Measurements from ENCODE around the gene ANKRD13B.
A peak's percentile ranks its signal among the peaks of the same experiment; 100 is the strongest.

ANKRD13B gene

GRCh38 chr17:29629839-29630238 lies 36.9 kb downstream of the ANKRD13B start:
- peaks cover 82% of the 10 kb centered on the region for H3K36me3 ChIP-seq
- no peaks in the 10 kb centered on the region for H3K27me3 ChIP-seq
- H3K27ac ChIP-seq, result no peak overlapping the region
- peaks cover 22% of the 10 kb centered on the region; the same call in 1 of the 2 replicates for H3K4me1 ChIP-seq
- H3K9me3 ChIP-seq, result no peaks in the 10 kb centered on the region
- H3K4me3 ChIP-seq, result no peak overlapping the region
- H4K20me1 ChIP-seq, result peaks cover 76% of the 10 kb centered on the region
- no peak overlapping the region for H3K9ac ChIP-seq
- TF ChIP-seq Cebpa-rat (IDR thresholded peaks at IDR 0.05), result no peak
- no peak overlapping the region for H3K4me2 ChIP-seq

- Histone ChIP-seq H3K9ac (no peak overlapping the region), H3K36me3 (peaks cover 84% of the 10 kb centered on the region), H3K4me2 (no peak overlapping the region), H4K20me1 (peaks cover 76% of the 10 kb centered on the region), H3K4me1 (peaks cover 17% of the 10 kb centered on the region; the same call in 1 of the 2 replicates), H3K27ac (no peak overlapping the region), H3K9me3 (no peaks in the 10 kb centered on the region), H3K27me3 (no peaks in the 10 kb centered on the region), H3K4me3 (no peak overlapping the region)
- no peak for TF ChIP-seq Cebpa-rat (IDR thresholded peaks at IDR 0.05)
Measured at GRCh38 chr17:29630630-29631193, 37.8 kb downstream of the ANKRD13B start.

GRCh38 chr17:29633886-29634285 lies 41.0 kb downstream of the ANKRD13B start:
- Histone ChIP-seq H3K9me3 (no peaks in the 10 kb centered on the region), H3K4me3 (no peak overlapping the region), H3K4me1 (peaks cover 19% of the 10 kb centered on the region), H3K27me3 (no peaks in the 10 kb centered on the region), H4K20me1 (peaks cover 48% of the 10 kb centered on the region), H3K4me2 (no peak overlapping the region), H3K27ac (no peak overlapping the region), H3K9ac (no peak overlapping the region), H3K36me3 (peaks cover 89% of the 10 kb centered on the region)
- TF ChIP-seq Cebpa-rat (IDR thresholded peaks at IDR 0.05), result no peak

- H3K4me1 ChIP-seq, result peaks cover 68% of the 10 kb centered on the region
- peak overlapping the region; percentile 43 for H3K4me3 ChIP-seq
- peak overlapping the region; percentile 68 for H3K9ac ChIP-seq
- H4K20me1 ChIP-seq, result no peaks in the 10 kb centered on the region
- peaks cover 43% of the 10 kb centered on the region for H3K36me3 ChIP-seq
- H3K9me3 ChIP-seq, result no peaks in the 10 kb centered on the region
- no peak for TF ChIP-seq Cebpa-rat (IDR thresholded peaks at IDR 0.05)
- peak overlapping the region; percentile 82 for H3K27ac ChIP-seq
- H3K4me2 ChIP-seq, result peak overlapping the region; percentile 91
- H3K27me3 ChIP-seq, result no peaks in the 10 kb centered on the region
Measured at GRCh38 chr17:29640413-29640812, 47.5 kb downstream of the ANKRD13B start.

- no peak for TF ChIP-seq Cebpa-rat (IDR thresholded peaks at IDR 0.05)
- Histone ChIP-seq H3K4me2 (peak overlapping the region; percentile 91), H3K4me1 (peaks cover 74% of the 10 kb centered on the region), H4K20me1 (no peaks in the 10 kb centered on the region), H3K9ac (peak overlapping the region; percentile 68), H3K9me3 (no peaks in the 10 kb centered on the region), H3K36me3 (peaks cover 43% of the 10 kb centered on the region), H3K27me3 (no peaks in the 10 kb centered on the region), H3K4me3 (peak overlapping the region; percentile 43), H3K27ac (peak overlapping the region; percentile 82)
Measured at GRCh38 chr17:29640981-29641642, 48.2 kb downstream of the ANKRD13B start.

- Histone ChIP-seq H3K9me3 (no peaks in the 10 kb centered on the region), H3K36me3 (peaks cover 44% of the 10 kb centered on the region), H3K4me3 (no peak overlapping the region), H3K9ac (peak overlapping the region; percentile 68), H3K4me2 (peak overlapping the region; percentile 91), H3K4me1 (peaks cover 74% of the 10 kb centered on the region), H3K27ac (peak overlapping the region; percentile 82), H3K27me3 (no peaks in the 10 kb centered on the region), H4K20me1 (no peaks in the 10 kb centered on the region)
- no peak for TF ChIP-seq Cebpa-rat (IDR thresholded peaks at IDR 0.05)
Measured at GRCh38 chr17:29642171-29642611, 49.3 kb downstream of the ANKRD13B start.

GRCh38 chr17:29643817-29644160 lies 50.9 kb downstream of the ANKRD13B start:
- Histone ChIP-seq H4K20me1 (no peaks in the 10 kb centered on the region), H3K4me2 (peak overlapping the region; percentile 91), H3K9ac (peak overlapping the region; percentile 68), H3K9me3 (no peaks in the 10 kb centered on the region), H3K4me1 (peaks cover 69% of the 10 kb centered on the region), H3K36me3 (peaks cover 52% of the 10 kb centered on the region), H3K4me3 (no peak overlapping the region), H3K27me3 (no peaks in the 10 kb centered on the region), H3K27ac (peak overlapping the region; percentile 82)
- no peak for TF ChIP-seq Cebpa-rat (IDR thresholded peaks at IDR 0.05)

- TF ChIP-seq Cebpa-rat (IDR thresholded peaks at IDR 0.05), result no peak
Measured at GRCh38 chr17:29645515-29646051, 52.7 kb downstream of the ANKRD13B start.

GRCh38 chr17:29648005-29648404 lies 55.1 kb downstream of the ANKRD13B start:
- Histone ChIP-seq H3K36me3 (peaks cover 93% of the 10 kb centered on the region), H3K4me2 (no peak overlapping the region), H3K9ac (no peak overlapping the region), H3K4me1 (peaks cover 27% of the 10 kb centered on the region), H3K4me3 (no peak overlapping the region), H3K9me3 (no peaks in the 10 kb centered on the region), H3K27ac (no peak overlapping the region), H3K27me3 (no peaks in the 10 kb centered on the region), H4K20me1 (no peaks in the 10 kb centered on the region)
- no peak for TF ChIP-seq Cebpa-rat (IDR thresholded peaks at IDR 0.05)

More at GRCh38 chr17:29645515-29646051, 52.7 kb downstream of the ANKRD13B start:
- Histone ChIP-seq H3K27ac (no peak overlapping the region), H3K9ac (no peak overlapping the region), H3K4me3 (no peak overlapping the region), H3K4me2 (no peak overlapping the region), H3K36me3 (peaks cover 70% of the 10 kb centered on the region), H3K4me1 (peaks cover 51% of the 10 kb centered on the region), H3K27me3 (no peaks in the 10 kb centered on the region), H3K9me3 (no peaks in the 10 kb centered on the region), H4K20me1 (no peaks in the 10 kb centered on the region)

- H3K4me3 ChIP-seq, result no peak overlapping the region
- no peaks in the 10 kb centered on the region for H4K20me1 ChIP-seq
- no peak overlapping the region for H3K9ac ChIP-seq
- H3K4me1 ChIP-seq, result peaks cover 14% of the 10 kb centered on the region
- no peak overlapping the region for H3K27ac ChIP-seq
- no peak overlapping the region for H3K4me2 ChIP-seq
- no peaks in the 10 kb centered on the region for H3K9me3 ChIP-seq
- H3K27me3 ChIP-seq, result no peaks in the 10 kb centered on the region
- no peak for TF ChIP-seq Cebpa-rat (IDR thresholded peaks at IDR 0.05)
- peaks cover 97% of the 10 kb centered on the region for H3K36me3 ChIP-seq
Measured at GRCh38 chr17:29649359-29649758, 56.4 kb downstream of the ANKRD13B start.

All from BLaER1 (cell line).